K562 (cell line): ENCODE results near the gene JHY. TPM values are rescaled to one million over a fixed set of nuclear protein-coding genes. Genes with fewer than 3 reads are reported as not detected.

Experiments used
- ATAC-seq: fragments of 200-7000 bp; cut with Tn5 transposase; 3 replicates; pipeline ENCODE4 v1.9.1; 2020; ENCODE audit warnings: moderate library complexity
- BruUV-seq: library from RNA; stranded (reverse); fragments of 400-500 nt; replicated peaks from 2 replicates; lab custom pipeline; 2021; lab: Mats Ljungman, UMichigan
- CTCF ChIA-PET: fragments of 300-600 bp; formaldehyde crosslinking; extraction: SDS; loops from one replicate; lab custom pipeline; 2021; ENCODE audit warnings: low intra/inter-chr PET ratio; lab: Yijun Ruan, JAX
- POLR2A ChIA-PET: fragments of 300-600, 350-650 bp; sonication (Branson Sonifier 250); formaldehyde crosslinking; extraction: SDS; loops from one replicate; lab custom pipeline; 2021; ENCODE audit warnings: antibody characterized with exemption, inconsistent platforms; lab: Yijun Ruan, JAX
- DNase-seq, 4 experiments: peaks; one replicate each; pipeline versions ENCODE4 v3.0.0 to v3.0.0-alpha.2; 2011 to 2018; ENCODE audit warnings: low spot score in 3 of 4, mixed read lengths in 3 of 4; ENCODE audit errors: extremely low read depth in 1 of 4
- FAIRE-seq: peaks from 2 replicates; lab custom pipeline; 2011; peaks lifted over from hg19 to GRCh38; lab: Jason Lieb, UNC
- H2AFZ ChIP-seq: 2 replicates; pipeline ENCODE4 v1.6.0; 2011; ENCODE audit warnings: low read depth, low read length, control low read depth, inconsistent platforms
- H3K27ac ChIP-seq: fragments of 200-600 bp; 3 replicates; pipeline ENCODE4 v1.8.0; 2011; ENCODE audit warnings: low read depth, mild to moderate bottlenecking, control low read depth, inconsistent platforms, low read length, moderate library complexity, mixed read lengths; ENCODE audit errors: extremely low read depth
- H3K27me3 ChIP-seq, 2 experiments: fragments of 300-600 bp in 1 of 2; 2 replicates in 1 of 2; 3 replicates in 1 of 2; pipeline versions ENCODE4 v1.6.0 to v1.8.0; 2011; ENCODE audit warnings: inconsistent platforms in 2 of 2, low read length in 2 of 2, mild to moderate bottlenecking in 1 of 2, mixed read lengths in 1 of 2, moderate library complexity in 1 of 2; ENCODE audit not compliant: control insufficient read depth in 2 of 2, insufficient read depth in 2 of 2
- H3K36me3 ChIP-seq: fragments of 300-600 bp; 3 replicates; pipeline ENCODE4 v1.8.0; 2011; ENCODE audit warnings: mild to moderate bottlenecking, low read length, inconsistent platforms; ENCODE audit not compliant: control insufficient read depth, insufficient read depth
- H3K4me1 ChIP-seq, 2 experiments: fragments of 200-600 bp in 1 of 2; replicated peaks in 1 of 2; 2 replicates in 1 of 2; 3 replicates in 1 of 2; pipeline versions ENCODE4 v1.5.1 to v1.8.0; 2011; ENCODE audit warnings: inconsistent platforms in 2 of 2, low read length in 2 of 2, mild to moderate bottlenecking in 1 of 2, mixed read lengths in 1 of 2, moderate library complexity in 1 of 2; ENCODE audit not compliant: control insufficient read depth in 2 of 2, insufficient read depth in 2 of 2
- H3K4me2 ChIP-seq: 2 replicates; pipeline ENCODE4 v1.6.1; 2011; ENCODE audit warnings: low read length, control low read depth, inconsistent platforms, mixed read lengths; ENCODE audit not compliant: insufficient read depth
- H3K4me3 ChIP-seq: fragments of 200-600 bp; sonication (generic), shearing (Covaris generic); 2 replicates; pipeline ENCODE4 v1.5.1; 2016; ENCODE audit warnings: control low read depth, inconsistent platforms
- H3K79me2 ChIP-seq: fragments of 200-600 bp; 3 replicates; pipeline ENCODE4 v1.8.0; 2011; ENCODE audit warnings: low read length, inconsistent platforms; ENCODE audit not compliant: control insufficient read depth, insufficient read depth
- H3K9ac ChIP-seq, 2 experiments: 2 replicates each; pipeline versions ENCODE4 v1.6.0 to v1.6.1; 2011; ENCODE audit warnings: low read depth in 2 of 2, low read length in 2 of 2, control low read depth in 1 of 2, inconsistent platforms in 1 of 2, mild to moderate bottlenecking in 1 of 2, mixed read lengths in 1 of 2; ENCODE audit not compliant: insufficient read depth in 1 of 2
- H3K9me1 ChIP-seq: one replicate; pipeline ENCODE4 v1.6.0; 2011; ENCODE audit warnings: inconsistent platforms, mild to moderate bottlenecking, low read length, moderate library complexity; ENCODE audit not compliant: control insufficient read depth, insufficient read depth
- H3K9me3 ChIP-seq: replicated peaks from 2 replicates; pipeline ENCODE4 v1.5.1; 2011; ENCODE audit warnings: low read depth, low read length, inconsistent platforms; ENCODE audit not compliant: control insufficient read depth, insufficient read depth
- H4K20me1 ChIP-seq: replicated peaks from 2 replicates; pipeline ENCODE4 v1.6.1; 2011; ENCODE audit warnings: low read length, inconsistent platforms, mixed read lengths; ENCODE audit not compliant: control insufficient read depth, insufficient read depth
- BRF1 ChIP-seq: IDR thresholded peaks from 3 replicates; pipeline ENCODE4 v1.6.1; 2011; ENCODE audit warnings: borderline replicate concordance, mild to moderate bottlenecking; ENCODE audit not compliant: insufficient read length; ENCODE audit errors: extremely low read depth
- CBFA2T2 ChIP-seq: fragments of 450-650 bp; conservative IDR thresholded peaks from 2 replicates; pipeline ENCODE4 v1.6.1; 2017; ENCODE audit warnings: mild to moderate bottlenecking
- ZNF143 ChIP-seq: sonication (generic); formaldehyde crosslinking; IDR thresholded peaks from 2 replicates; pipeline ENCODE4 v1.9.0; 2022; ENCODE audit warnings: mild to moderate bottlenecking, missing genetic modification reagents
- ZNF449 ChIP-seq: fragments of 250-450 bp; sonication (Bioruptor Pico); IDR thresholded peaks from 2 replicates; pipeline ENCODE4 v1.8.0; 2022; ENCODE audit warnings: moderate library complexity, mild to moderate bottlenecking, inconsistent platforms
- WGBS: fragments of 100-300 bp; shearing (Covaris generic); methylation state at CpG from one replicate; pipeline ENCODE4 v1.1.6; 2016; ENCODE audit warnings: low coverage, mixed read lengths; ENCODE audit not compliant: insufficient coverage; ENCODE audit errors: missing lambda C conversion rate; 5-methylcytosine and 5-hydroxymethylcytosine counted together
- in situ Hi-C: fragments of 300-500 bp; cut with MboI; formaldehyde crosslinking; loops from 4 replicates; pipeline ENCODE4 v1.15.0; 2018; ENCODE audit warnings: inconsistent platforms, mixed read lengths
- intact Hi-C: fragments of 100-400 bp; cut with micrococcal nuclease; formaldehyde crosslinking; loops from 2 replicates; pipeline ENCODE4 v1.14.2; 2022
- polyA plus RNA-seq, 8 experiments: library from polyadenylated mRNA; depleted of rRNA in 4 of 8; stranded (reverse) in 5 of 8; unstranded in 3 of 8; fragments of >200 nt; fragmentation: Nextera tagmentation in 2 of 8; fragmentation: Illumina TruSeq in 1 of 8; extraction: Ambion mirVana in 2 of 8; extraction: Trizol in 1 of 8; gene quantifications; 2 replicates each; pipeline versions ENCODE4 v1.2.1 to v1.2.3, GENCODE V29; 2011 to 2014; ENCODE audit warnings: inconsistent platforms in 1 of 8, missing spikeins in 1 of 8
- total RNA-seq, 7 experiments: library from RNA; depleted of rRNA in 6 of 7; stranded (reverse); fragments of >200 nt in 6 of 7; fragmentation: Illumina TruSeq in 2 of 7; extraction: Trizol in 2 of 7; gene quantifications; 2 replicates each; pipeline versions ENCODE4 v1.2.1 to v1.2.3, GENCODE V29; 2011 to 2021; ENCODE audit warnings: low replicate concordance in 1 of 7

Gene JHY
- total and polyA plus RNA-seq, 9 of the 15 experiments (the other 6 are each of a cell fraction or from before 2014, with no cell fraction given): not detected

GRCh38 chr11:122861631-122862030 lies 20.9 kb upstream of the JHY start:
- ChIA-PET POLR2A (no interaction called here), CTCF (no interaction called here)
- no peaks in the 10 kb centered on the region for H3K79me2 ChIP-seq
- no peak for TF ChIP-seq ZNF449 (CRISPR knock-in tag)
- no peak for TF ChIP-seq ZNF143 (CRISPR knock-in tag)
- no TSS peak for BruUV-seq
- intact Hi-C loops (loop anchor here (2.0 to 5.0 kb wide), 2 partner anchors 386 to 617 kb away; no protein-coding TSS in a partner anchor), in situ Hi-C loops (no loop called here)
- H3K27ac ChIP-seq: no peak overlapping the region
- H3K4me1 ChIP-seq: no peaks in the 10 kb centered on the region
- H4K20me1 ChIP-seq: no peaks in the 10 kb centered on the region
- no peaks in the 10 kb centered on the region; a peak in 1 of 5 replicates for H3K27me3 ChIP-seq
- no peaks in the 10 kb centered on the region for H3K36me3 ChIP-seq
- no peaks in the 10 kb centered on the region for H3K9me3 ChIP-seq
- no peak overlapping the region for H3K9ac ChIP-seq
- H3K9me1 ChIP-seq: no peaks in the 10 kb centered on the region
- no peak for DNase-seq
- no peak overlapping the region for H3K4me3 ChIP-seq
- ATAC-seq: no peak
- no peak for FAIRE-seq
- 0% methylated on average over 3 of the region's 3 CpGs for WGBS
- no peak overlapping the region for H2AFZ ChIP-seq
- H3K4me2 ChIP-seq: no peak overlapping the region

- no peak for ATAC-seq
- H2AFZ ChIP-seq: no peak overlapping the region
- H3K9me3 ChIP-seq: no peaks in the 10 kb centered on the region
- no peak overlapping the region for H3K4me2 ChIP-seq
- POLR2A ChIA-PET: interaction anchor here (1.1 kb wide), 1 partner anchor 9 kb away, joined by 3 read pairs; no protein-coding TSS in a partner anchor
- intact Hi-C loops: loop anchor here (2.0 to 5.0 kb wide), 2 partner anchors 385 to 617 kb away; no protein-coding TSS in a partner anchor
- no peak overlapping the region for H3K27ac ChIP-seq
- H3K27me3 ChIP-seq: no peaks in the 10 kb centered on the region; a peak in 1 of 5 replicates
- no peaks in the 10 kb centered on the region for H4K20me1 ChIP-seq
- no peak for TF ChIP-seq CBFA2T2
- no peak for TF ChIP-seq BRF1
- TF ChIP-seq, all 486 proteins: peak for 0
- in situ Hi-C loops: no loop called here
- no TSS peak for BruUV-seq
- CTCF ChIA-PET: no interaction called here
- WGBS: 13% methylated on average over 1 of the region's 1 CpG
- Histone ChIP-seq H3K79me2 (no peaks in the 10 kb centered on the region), H3K9ac (no peak overlapping the region), H3K9me1 (no peaks in the 10 kb centered on the region), H3K36me3 (no peaks in the 10 kb centered on the region), H3K4me3 (no peak overlapping the region), H3K4me1 (no peaks in the 10 kb centered on the region)
- no peak for FAIRE-seq
- DNase-seq: no peak
These were observed 20.5 kb upstream of the JHY start for GRCh38 chr11:122862091-122862490.
